Endothelial cell (in vitro differentiated cells): Measurements from ENCODE around the gene MIS18A. TPM values are rescaled to one million over a fixed set of nuclear protein-coding genes. Genes with fewer than 3 reads are reported as not detected.
"Not testable (repeated sequence)": the region's sequence is repeated elsewhere in the genome, so short reads cannot be mapped to it uniquely, and the experiment has no call there.

ENCODE experiments used
- DNase-seq: peaks from one replicate; pipeline ENCODE4 v3.0.0; 2021; ENCODE audit warnings: low spot score
- H3K27ac Mint-ChIP-seq: one replicate; pipeline ENCODE4 v1.8.0; 2021; ENCODE audit warnings: mixed read lengths, inconsistent platforms; ENCODE audit not compliant: unreplicated experiment
- H3K27me3 Mint-ChIP-seq: one replicate; pipeline ENCODE4 v1.8.0; 2021; ENCODE audit warnings: mild to moderate bottlenecking, moderate library complexity, mixed read lengths, inconsistent platforms; ENCODE audit not compliant: unreplicated experiment
- H3K36me3 Mint-ChIP-seq: one replicate; pipeline ENCODE4 v1.8.0; 2021; ENCODE audit warnings: mild to moderate bottlenecking, low read depth, mixed read lengths, inconsistent platforms; ENCODE audit not compliant: unreplicated experiment
- H3K4me1 Mint-ChIP-seq: one replicate; pipeline ENCODE4 v1.8.0; 2021; ENCODE audit warnings: mild to moderate bottlenecking, mixed read lengths, inconsistent platforms; ENCODE audit not compliant: unreplicated experiment
- H3K4me3 Mint-ChIP-seq: one replicate; pipeline ENCODE4 v1.8.0; 2021; ENCODE audit warnings: mild to moderate bottlenecking, mixed read lengths, inconsistent platforms; ENCODE audit not compliant: unreplicated experiment
- H3K9me3 Mint-ChIP-seq: one replicate; pipeline ENCODE4 v1.8.0; 2021; ENCODE audit warnings: mixed read lengths, inconsistent platforms; ENCODE audit not compliant: unreplicated experiment
- total RNA-seq: library from RNA; stranded (reverse); fragmentation: NEBNext Ultra II Directional; extraction: Animal tissue kit (Norgen Biotek cat#: 25700); gene quantifications from one replicate; pipeline ENCODE4 v1.2.1, GENCODE V29; 2021; ENCODE audit not compliant: unreplicated experiment
- TF ChIP-seq, protein P1 (sequence below): fragments of 200-600 bp; sonication (generic); IDR thresholded peaks from one replicate; pipeline ENCODE4 v1.5.0; 2021; ENCODE audit warnings: antibody characterized with exemption; ENCODE audit not compliant: unreplicated experiment

The MIS18A gene
- total RNA-seq, 1 donor from 2014 or later = 17.2 TPM

DNA sequence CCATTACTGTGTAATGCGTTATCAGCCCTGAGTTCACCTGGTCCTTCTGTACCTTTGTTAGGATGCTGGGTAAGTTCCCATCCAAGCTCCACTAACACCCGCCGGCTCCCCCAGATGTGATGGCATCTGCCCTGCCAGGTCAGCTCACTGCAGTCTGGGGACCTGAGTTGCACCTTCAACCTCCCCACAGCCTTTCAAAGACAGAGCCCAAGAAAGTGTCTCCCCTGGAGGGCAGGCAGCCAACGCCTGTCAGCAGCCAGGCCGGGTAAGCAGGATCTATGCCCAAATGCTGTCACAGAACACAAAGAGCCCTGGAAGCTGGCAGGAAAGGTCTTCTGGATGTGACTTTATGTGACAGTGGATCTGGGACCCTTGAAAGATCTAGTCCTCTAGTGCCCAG is 33.5 kb upstream of the MIS18A start:
- no peak for DNase-seq
- Mint-ChIP-seq H3K27ac (no peak overlapping the region), H3K9me3 (no peaks in the 10 kb centered on the region), H3K4me1 (peaks cover 12% of the 10 kb centered on the region), H3K4me3 (no peak overlapping the region), H3K27me3 (no peaks in the 10 kb centered on the region), H3K36me3 (peaks cover 11% of the 10 kb centered on the region)
- TF ChIP-seq, protein P1, sequence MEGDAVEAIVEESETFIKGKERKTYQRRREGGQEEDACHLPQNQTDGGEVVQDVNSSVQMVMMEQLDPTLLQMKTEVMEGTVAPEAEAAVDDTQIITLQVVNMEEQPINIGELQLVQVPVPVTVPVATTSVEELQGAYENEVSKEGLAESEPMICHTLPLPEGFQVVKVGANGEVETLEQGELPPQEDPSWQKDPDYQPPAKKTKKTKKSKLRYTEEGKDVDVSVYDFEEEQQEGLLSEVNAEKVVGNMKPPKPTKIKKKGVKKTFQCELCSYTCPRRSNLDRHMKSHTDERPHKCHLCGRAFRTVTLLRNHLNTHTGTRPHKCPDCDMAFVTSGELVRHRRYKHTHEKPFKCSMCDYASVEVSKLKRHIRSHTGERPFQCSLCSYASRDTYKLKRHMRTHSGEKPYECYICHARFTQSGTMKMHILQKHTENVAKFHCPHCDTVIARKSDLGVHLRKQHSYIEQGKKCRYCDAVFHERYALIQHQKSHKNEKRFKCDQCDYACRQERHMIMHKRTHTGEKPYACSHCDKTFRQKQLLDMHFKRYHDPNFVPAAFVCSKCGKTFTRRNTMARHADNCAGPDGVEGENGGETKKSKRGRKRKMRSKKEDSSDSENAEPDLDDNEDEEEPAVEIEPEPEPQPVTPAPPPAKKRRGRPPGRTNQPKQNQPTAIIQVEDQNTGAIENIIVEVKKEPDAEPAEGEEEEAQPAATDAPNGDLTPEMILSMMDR = no peak

DNA sequence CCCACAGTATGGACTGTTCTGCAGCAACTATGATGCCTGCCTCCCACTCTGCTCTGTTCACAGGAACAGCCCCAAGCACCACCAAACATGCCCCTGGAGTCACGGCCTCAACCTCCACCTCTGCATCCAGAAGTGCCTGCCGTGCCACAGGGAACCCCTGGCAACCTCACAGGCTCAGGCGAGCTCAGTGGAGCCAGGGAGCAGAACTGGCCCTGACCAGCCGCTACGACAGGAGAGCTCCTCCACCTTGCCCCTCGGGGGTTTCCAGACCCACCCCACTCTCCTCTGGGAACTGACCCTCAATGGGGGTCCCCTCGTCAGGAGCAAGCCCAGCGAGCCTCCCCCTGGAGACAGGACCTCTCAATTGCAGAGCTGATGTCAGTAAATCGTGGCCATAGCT is 32.8 kb upstream of the MIS18A start:
- no peak for DNase-seq
- H3K36me3 Mint-ChIP-seq = peaks cover 7% of the 10 kb centered on the region
- TF ChIP-seq, protein P1 = no peak
- H3K27ac Mint-ChIP-seq = no peak overlapping the region
- H3K4me1 Mint-ChIP-seq = peaks cover 14% of the 10 kb centered on the region
- H3K4me3 Mint-ChIP-seq = no peak overlapping the region
- H3K9me3 Mint-ChIP-seq = no peaks in the 10 kb centered on the region
- H3K27me3 Mint-ChIP-seq = no peaks in the 10 kb centered on the region

DNA sequence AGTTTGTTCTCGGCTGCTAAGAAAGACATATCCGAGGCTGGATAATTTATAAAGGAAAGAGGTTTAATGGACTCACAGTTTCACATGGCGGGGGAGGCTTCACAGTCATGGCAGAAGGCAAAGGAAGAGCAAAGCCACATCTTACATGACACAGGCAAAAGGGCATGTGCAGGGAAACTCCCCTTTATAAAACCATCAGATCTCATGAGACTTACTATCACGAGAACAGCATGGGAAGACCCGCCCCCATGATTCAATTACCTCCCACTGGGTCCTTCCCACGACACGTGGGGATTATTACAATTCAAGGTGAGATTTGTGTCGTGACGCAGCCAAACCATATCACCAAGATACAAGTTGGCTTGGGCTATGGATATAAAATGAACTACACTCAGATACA is 32.1 kb upstream of the MIS18A start:
- peaks cover 19% of the 10 kb centered on the region for H3K4me1 Mint-ChIP-seq
- H3K4me3 Mint-ChIP-seq, H3K9me3 Mint-ChIP-seq, H3K36me3 Mint-ChIP-seq, H3K27ac Mint-ChIP-seq, H3K27me3 Mint-ChIP-seq, DNase-seq: not testable (repeated sequence)

DNA sequence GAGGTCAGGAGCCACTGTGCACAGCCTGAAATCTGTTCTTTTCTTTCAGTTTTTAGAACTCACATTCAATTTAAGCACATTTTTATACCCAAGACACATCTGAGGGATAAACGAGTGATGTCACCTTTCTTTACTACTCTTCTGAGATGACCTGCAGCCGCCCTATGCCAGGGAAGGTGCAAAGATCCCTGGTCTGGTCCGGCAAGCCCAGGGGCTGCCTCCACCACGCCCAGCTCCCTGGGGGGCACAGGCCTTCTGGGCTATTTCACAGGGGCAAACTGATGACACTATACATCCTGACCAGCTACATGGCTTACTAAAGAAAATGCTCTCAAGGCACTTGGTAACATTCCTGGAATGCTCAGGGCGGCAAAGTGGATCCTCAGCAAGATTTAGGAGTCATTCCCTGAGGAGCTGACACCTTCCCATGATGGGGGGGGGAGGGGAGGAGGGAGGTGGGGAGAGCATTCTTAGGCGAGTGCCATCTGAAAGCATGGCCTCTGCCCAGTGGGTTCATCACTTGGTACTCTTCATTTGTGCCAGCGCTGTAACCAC is 31.1 kb upstream of the MIS18A start:
- TF ChIP-seq, protein P1 = no peak
- H3K9me3 Mint-ChIP-seq = no peaks in the 10 kb centered on the region
- H3K36me3 Mint-ChIP-seq = peaks cover 7% of the 10 kb centered on the region
- no peak overlapping the region for H3K27ac Mint-ChIP-seq
- no peak overlapping the region for H3K4me3 Mint-ChIP-seq
- no peak for DNase-seq
- peaks cover 22% of the 10 kb centered on the region for H3K4me1 Mint-ChIP-seq
- H3K27me3 Mint-ChIP-seq = no peaks in the 10 kb centered on the region

DNA sequence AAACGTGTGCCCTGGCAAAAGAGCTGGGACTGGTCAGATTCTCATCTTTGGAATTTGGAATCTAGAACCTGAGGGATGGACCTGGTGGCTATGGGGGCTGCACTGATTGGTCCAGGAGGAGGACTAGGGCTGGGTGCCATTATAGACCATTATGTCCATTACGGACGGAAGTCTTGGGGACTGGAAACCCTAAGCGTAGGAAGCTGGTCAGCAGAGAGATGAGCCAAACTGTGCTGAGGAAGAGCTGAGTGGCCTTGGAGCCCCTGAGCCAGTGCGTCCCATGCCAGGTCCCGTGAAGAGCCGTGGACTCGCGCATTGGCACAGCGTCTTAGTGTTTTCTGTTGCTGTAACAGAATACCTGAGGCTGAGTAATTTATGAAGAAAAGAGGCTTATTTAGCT is 29.8 kb upstream of the MIS18A start:
- TF ChIP-seq, protein P1 = no peak
- Mint-ChIP-seq H3K4me1 (peaks cover 23% of the 10 kb centered on the region), H3K27ac (no peak overlapping the region), H3K9me3 (no peaks in the 10 kb centered on the region), H3K27me3 (no peaks in the 10 kb centered on the region), H3K36me3 (peaks cover 7% of the 10 kb centered on the region), H3K4me3 (peak overlapping the region; percentile 9)
- DNase-seq = no peak

DNA sequence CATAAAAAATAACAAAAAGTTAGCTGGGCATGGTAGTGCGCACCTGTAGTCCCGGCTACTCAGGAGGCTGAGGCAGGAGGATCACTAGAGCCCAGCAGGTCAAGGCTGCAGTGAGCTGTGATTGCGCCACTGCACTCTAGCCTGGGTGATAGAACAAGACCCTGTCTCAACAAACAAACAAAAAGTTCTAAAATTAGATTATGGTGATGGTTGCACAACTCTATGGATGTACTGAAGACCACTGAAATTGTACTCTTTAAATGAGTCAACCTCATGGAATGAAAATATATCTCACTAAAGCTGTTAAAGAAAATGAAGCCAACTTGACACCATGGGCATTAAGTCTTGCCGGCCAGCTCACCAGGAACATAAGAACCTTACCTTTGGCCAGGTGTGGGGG is 28.9 kb upstream of the MIS18A start:
- H3K4me1 Mint-ChIP-seq = peaks cover 23% of the 10 kb centered on the region
- no peak overlapping the region for H3K4me3 Mint-ChIP-seq
- TF ChIP-seq, protein P1 = no peak
- peaks cover 4% of the 10 kb centered on the region for H3K36me3 Mint-ChIP-seq
- DNase-seq = no peak
- H3K27me3 Mint-ChIP-seq = no peaks in the 10 kb centered on the region
- no peak overlapping the region for H3K27ac Mint-ChIP-seq
- H3K9me3 Mint-ChIP-seq = no peaks in the 10 kb centered on the region
